Measurements from ENCODE around the gene CEBPA.

CEBPA gene

GRCh38 chr19:33286899-33287298 is 15.4 kb downstream of the CEBPA start:
- no peak for DNase-seq (ENCODE audit: low read depth)

DNA sequence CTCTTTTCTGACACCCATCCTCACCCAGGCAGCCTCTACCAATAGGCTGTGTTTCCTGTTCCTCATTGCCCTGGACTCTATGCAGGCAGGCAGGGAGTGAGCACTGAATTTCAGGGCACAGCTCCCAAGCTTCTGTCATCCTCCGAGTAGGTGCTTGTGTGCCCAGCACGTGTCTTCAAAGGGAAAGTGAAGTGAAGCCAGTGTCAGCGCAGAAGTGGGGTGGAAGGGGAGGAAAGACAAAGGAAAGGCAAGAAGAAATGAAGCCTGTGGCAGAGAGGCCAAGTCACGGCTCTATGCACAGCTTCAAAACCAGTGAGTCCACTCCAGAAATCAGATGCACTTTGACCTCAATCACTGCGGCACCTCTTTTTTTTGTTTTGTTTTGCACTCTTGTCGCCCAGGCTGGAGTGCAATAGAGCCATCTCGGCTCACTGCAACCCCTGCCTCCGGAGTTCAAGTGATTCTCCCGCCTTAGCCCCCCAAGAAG is 16.9 kb downstream of the CEBPA start:
- no peak for DNase-seq (ENCODE audit: low read depth)

- no peak for DNase-seq (ENCODE audit: low read depth)
Observed at GRCh38 chr19:33284756-33285155, 17.6 kb downstream of the CEBPA start.

DNA sequence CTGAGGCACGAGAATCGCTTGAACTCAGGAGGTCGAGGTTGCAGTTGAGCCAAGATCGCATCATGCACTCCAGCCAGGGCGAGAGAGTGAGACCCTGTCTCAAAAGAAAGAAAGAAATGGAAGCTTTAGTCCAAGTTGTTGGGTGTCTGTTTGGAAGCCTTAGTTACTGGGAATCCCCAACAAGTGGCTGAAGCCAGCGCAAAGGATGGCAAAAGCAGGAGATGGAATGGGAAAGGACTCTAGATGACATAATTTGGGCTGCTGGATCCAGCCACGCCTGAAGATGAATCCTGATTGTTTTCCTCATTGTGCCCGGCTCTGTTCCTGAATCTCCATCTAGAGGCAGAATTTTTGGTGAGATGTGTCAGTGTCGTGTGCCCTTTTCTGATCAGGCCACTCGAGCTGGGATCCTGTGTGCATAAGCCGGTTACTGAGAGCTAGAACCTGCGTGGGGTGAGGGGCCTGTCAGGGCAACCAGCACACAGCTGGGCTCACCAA is 18.1 kb downstream of the CEBPA start:
- DNase-seq (ENCODE audit: low read depth), result no peak

GRCh38 chr19:33283589-33283988 is 18.7 kb downstream of the CEBPA start:
- DNase-seq (ENCODE audit: low read depth), result no peak

- no peak for DNase-seq (ENCODE audit: low read depth)
Observed at GRCh38 chr19:33282036-33282671, 20.2 kb downstream of the CEBPA start.

- DNase-seq (ENCODE audit: low read depth), result no peak
Observed at GRCh38 chr19:33281296-33281926, 20.9 kb downstream of the CEBPA start.

DNA sequence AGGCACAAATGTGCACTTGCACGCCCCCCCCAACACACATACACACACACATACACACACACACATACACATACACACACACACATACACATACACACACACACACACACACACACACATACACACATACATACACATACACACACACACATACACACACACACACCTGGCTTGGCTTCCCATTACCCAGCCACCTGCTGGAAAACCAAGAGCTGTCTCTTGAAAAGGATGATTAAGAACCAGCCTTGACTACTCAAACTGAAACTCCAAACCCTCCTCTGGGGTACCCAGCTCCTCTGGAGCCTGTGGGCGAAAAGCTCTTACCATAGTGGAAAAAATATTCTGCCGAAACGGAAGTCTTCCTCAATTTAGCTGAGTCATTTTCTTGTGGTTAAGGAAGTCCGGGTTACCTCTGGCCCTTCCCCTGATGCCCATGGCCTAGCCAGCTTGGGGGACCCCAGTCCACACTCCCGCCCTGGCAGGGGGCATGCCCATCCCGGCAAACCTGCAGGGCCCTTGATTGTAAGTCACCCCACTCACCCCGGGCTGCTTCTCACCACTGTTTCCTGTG is 21.9 kb downstream of the CEBPA start:
- no peak for DNase-seq (ENCODE audit: low read depth)

GRCh38 chr19:33279430-33280350 is 22.6 kb downstream of the CEBPA start:
- DNase-seq (ENCODE audit: low read depth), result no peak

- DNase-seq (ENCODE audit: low read depth), result no peak
Observed at GRCh38 chr19:33278403-33279269, 23.7 kb downstream of the CEBPA start.

GRCh38 chr19:33278023-33278402 is 24.3 kb downstream of the CEBPA start:
- DNase-seq (ENCODE audit: low read depth), result no peak

- DNase-seq (ENCODE audit: low read depth), result no peak
Observed at GRCh38 chr19:33277434-33277833, 24.9 kb downstream of the CEBPA start.

DNA sequence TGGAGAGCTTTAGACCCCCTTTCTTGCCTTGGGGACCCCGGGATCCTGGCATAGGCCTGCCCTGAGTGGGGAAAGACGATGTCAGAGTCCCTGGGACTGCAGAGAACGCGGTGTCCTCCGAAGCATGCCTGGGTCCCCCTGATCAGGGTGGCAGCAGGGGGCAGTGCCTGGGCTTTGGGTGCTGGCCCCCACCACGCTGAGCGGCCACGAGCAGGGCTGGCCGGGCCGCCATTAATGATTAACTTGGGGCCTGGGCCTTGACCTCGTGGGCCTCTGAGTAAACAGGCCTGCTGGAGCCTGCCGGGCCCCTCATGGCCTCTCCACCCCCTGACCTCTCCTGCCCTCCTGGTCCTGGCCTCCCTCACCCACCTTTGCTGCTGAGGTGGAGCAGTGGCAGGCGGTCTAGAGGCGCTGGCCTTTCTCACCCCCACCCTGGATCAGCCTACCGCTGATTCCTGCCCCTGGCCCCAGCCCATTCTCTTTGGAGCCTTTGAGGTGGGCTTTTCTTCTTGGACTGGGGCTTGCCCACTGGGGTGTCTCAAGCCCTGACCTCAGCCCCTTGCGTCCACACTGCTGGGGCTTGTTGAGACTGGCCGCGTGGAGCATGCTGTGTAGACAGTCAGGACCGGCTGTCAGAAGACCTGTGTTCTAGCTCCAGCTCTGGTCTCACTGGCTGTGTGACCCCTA is 26.3 kb downstream of the CEBPA start:
- DNase-seq (ENCODE audit: low read depth), result no peak

GRCh38 chr19:33275559-33275932 is 26.8 kb downstream of the CEBPA start:
- DNase-seq (ENCODE audit: low read depth), result no peak

GRCh38 chr19:33274663-33275558 is 27.4 kb downstream of the CEBPA start:
- DNase-seq (ENCODE audit: low read depth), result no peak

GRCh38 chr19:33273881-33274662 is 28.3 kb downstream of the CEBPA start:
- DNase-seq (ENCODE audit: low read depth), result no peak

GRCh38 chr19:33273065-33273736 is 29.1 kb downstream of the CEBPA start:
- DNase-seq (ENCODE audit: low read depth), result no peak

All from stimulated activated CD8-positive, alpha-beta memory T cell treated with anti-CD3 and anti-CD28 coated beads, Interleukin-7, amount 100 ng/mL, for 24 hours (primary cell).